Esophagus muscularis mucosa (tissue), 4 donors: Measurements from ENCODE around the gene SPACA9. TPM values are rescaled to one million over a fixed set of nuclear protein-coding genes. Genes with fewer than 3 reads are reported as not detected.

Source experiments
- DNase-seq: peaks from one replicate; pipeline ENCODE4 v3.0.0-alpha.2; 2017; ENCODE audit errors: extremely low spot score
- H3K27ac ChIP-seq, 4 donors: fragments of 200-600 bp; sonication (generic); replicated peaks in 1 of 4; 1 replicate in 3 of 4; 2 replicates in 1 of 4; pipeline ENCODE4 v1.5.1; 2016 to 2019; ENCODE audit warnings: mild to moderate bottlenecking in 1 of 4
- H3K27me3 ChIP-seq, 4 donors: fragments of 200-600 bp; sonication (generic); one replicate each; pipeline versions ENCODE4 v1.5.1 to v1.6.0; 2016 to 2019
- H3K36me3 ChIP-seq, 4 donors: fragments of 200-600 bp; sonication (generic); one replicate each; pipeline ENCODE4 v1.5.1; 2016 to 2019
- H3K4me1 ChIP-seq, 4 donors: fragments of 200-600 bp; sonication (generic); one replicate each; pipeline ENCODE4 v1.5.1; 2016 to 2019
- H3K4me3 ChIP-seq, 4 donors: fragments of 200-600 bp; sonication (generic); 1 replicate in 2 of 4; 2 replicates in 2 of 4; pipeline ENCODE4 v1.5.1; 2016 to 2019; ENCODE audit warnings: mild to moderate bottlenecking in 4 of 4, moderate library complexity in 1 of 4
- H3K9me3 ChIP-seq, 4 donors: fragments of 200-600 bp; sonication (generic); 1 replicate in 3 of 4; 2 replicates in 1 of 4; pipeline ENCODE4 v1.5.1; 2016 to 2019
- CTCF ChIP-seq, 3 experiments: fragments of 200-600 bp in 2 of 3; fragments of 450-650 bp in 1 of 3; sonication (generic) in 2 of 3; IDR thresholded peaks; one replicate each; pipeline ENCODE4 v1.5.1; 2017 to 2019; ENCODE audit warnings: antibody characterized with exemption in 3 of 3, mild to moderate bottlenecking in 2 of 3, moderate library complexity in 1 of 3
- EP300 ChIP-seq: sonication (generic); formaldehyde crosslinking; IDR thresholded peaks from one replicate; pipeline ENCODE4 v1.6.1; 2017; ENCODE audit warnings: antibody characterized with exemption
- POLR2A ChIP-seq: fragments of 450-650 bp; IDR thresholded peaks from one replicate; pipeline ENCODE4 v1.6.1; 2017; ENCODE audit warnings: antibody characterized with exemption, moderate library complexity, mild to moderate bottlenecking, low read depth
- POLR2AphosphoS5 ChIP-seq, 2 donors: sonication (generic); formaldehyde crosslinking; IDR thresholded peaks; one replicate each; pipeline ENCODE4 v1.6.1; 2017; ENCODE audit warnings: antibody characterized with exemption in 2 of 2
- WGBS: methylation state at CpG from one replicate; pipeline ENCODE4 v1.1.5; 2018; 5-methylcytosine and 5-hydroxymethylcytosine counted together
- intact Hi-C: fragments of 100-400 bp; cut with DNase I; formaldehyde crosslinking; loops from one replicate; pipeline ENCODE4 v1.15.1; 2023
- total RNA-seq, 4 donors: library from RNA; depleted of rRNA; stranded (reverse); fragments of >200 nt; gene quantifications; one replicate each; pipeline versions ENCODE4 v1.1.0 to v1.2.1, GENCODE V29; 2016

Gene SPACA9
- total RNA-seq, 4 donors from 2014 or later = 3.3 to 10.1 (median 5.5) TPM

DNA sequence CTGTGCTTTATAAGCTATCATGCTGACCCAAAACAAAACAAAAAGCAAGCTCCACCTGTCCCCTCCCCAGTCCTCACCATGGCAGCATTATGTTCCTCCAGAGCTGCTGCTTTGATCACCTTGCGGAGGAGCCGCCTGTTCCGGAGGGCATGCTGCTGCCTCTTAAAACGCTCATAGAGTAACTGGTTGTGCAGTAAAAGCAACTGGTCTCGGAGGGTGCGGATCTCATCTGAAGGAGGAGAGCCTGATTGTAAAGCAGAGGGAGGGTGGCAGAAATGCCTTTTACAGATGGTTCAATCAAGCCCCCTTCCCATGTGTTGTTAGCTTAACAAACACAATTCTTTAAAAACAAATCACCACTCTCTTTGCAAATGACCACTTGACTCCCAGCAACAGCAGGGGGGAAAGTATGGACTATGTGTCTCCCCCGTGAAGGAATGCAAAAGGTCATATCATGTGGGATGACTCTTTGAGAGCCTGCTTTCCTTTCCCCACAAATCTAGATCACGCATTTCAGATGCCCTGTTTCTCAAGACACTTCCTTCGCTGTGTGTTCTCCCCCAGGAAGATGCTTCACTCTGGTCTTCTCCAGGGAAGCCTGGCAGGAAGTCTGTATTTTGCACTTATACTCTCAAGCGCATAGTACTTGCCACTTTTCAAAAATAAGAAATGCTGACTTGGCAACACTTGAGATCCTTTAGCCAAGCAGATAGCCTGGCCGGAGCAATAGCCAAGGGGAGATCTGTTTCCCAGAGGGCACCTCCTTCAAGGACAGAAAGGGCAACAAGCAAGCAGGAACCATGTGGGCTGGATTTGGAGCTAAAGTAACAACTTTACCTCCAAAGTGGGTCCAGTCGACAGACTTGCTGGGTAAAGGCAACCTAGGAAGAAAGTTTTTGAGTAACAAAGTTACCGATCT is 25.1 kb downstream of the SPACA9 start:
- intact Hi-C loops = no loop called here
- Histone ChIP-seq H3K36me3 (peaks cover 49 to 94% (median 90%) of the 10 kb centered on the region in 4 donors), H3K4me3 (no peak overlapping the region), H3K4me1 (no peaks in the 10 kb centered on the region), H3K27me3 (no peaks in the 10 kb centered on the region), H3K9me3 (no peaks in the 10 kb centered on the region), H3K27ac (no peak overlapping the region)
- WGBS = 86% methylated on average over 13 of the region's 13 CpGs
- DNase-seq = no peak
- TF ChIP-seq EP300 (no peak), CTCF (IDR thresholded peaks at IDR 0.05) (no peak), POLR2AphosphoS5 (IDR thresholded peaks at IDR 0.05) (no peak), POLR2A (no peak)

DNA sequence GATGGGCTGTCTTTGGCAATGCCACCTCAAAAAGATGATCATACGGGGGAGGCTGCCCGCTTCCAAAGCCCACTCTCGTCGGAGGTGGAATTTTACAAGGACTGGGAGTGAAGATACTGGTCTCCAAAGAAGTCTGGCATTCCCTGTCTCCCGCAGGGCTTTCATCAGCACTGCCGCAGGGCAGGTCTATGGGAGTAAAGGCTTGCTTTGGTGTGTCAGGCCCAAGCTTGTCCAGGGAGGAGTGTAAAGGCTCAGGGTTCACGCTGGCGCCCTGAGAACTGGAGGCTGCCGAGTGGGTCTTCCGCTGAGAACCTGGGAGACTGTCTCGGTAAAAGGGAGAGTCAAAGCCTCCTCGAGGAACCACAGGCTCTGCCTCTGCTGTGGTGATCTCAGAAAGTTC is 27.0 kb downstream of the SPACA9 start:
- H3K27ac ChIP-seq = no peak overlapping the region
- TF ChIP-seq EP300 (no peak), CTCF (IDR thresholded peaks at IDR 0.05) (no peak), POLR2A (no peak), POLR2AphosphoS5 (IDR thresholded peaks at IDR 0.05) (no peak)

DNA sequence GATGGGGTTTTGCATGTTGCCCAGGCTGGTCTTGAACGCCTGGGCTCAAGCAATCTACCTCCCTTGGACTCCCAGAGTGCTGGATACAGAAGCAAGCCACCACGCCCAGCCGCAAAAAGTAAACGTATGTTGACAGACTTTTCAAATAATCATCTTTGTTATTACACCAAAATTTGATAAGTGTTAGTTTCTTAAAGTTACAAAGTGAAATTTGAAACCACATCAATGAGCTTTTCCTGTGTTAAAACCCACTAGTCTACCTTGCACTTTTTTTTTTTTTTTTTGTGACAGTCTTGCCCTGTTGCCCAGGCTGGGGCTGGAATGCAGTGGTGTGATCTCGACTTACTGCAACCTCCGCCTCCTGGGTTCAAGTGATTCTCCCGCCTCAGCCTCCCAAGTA is 29.9 kb downstream of the SPACA9 start:
- TF ChIP-seq POLR2A (no peak), POLR2AphosphoS5 (IDR thresholded peaks at IDR 0.05) (no peak), CTCF (IDR thresholded peaks at IDR 0.05) (no peak), EP300 (no peak)
- no peaks in the 10 kb centered on the region for H3K9me3 ChIP-seq
- H3K27ac ChIP-seq = no peak overlapping the region
- H3K4me3 ChIP-seq = no peak overlapping the region
- no peaks in the 10 kb centered on the region for H3K4me1 ChIP-seq
- intact Hi-C loops = no loop called here
- no peaks in the 10 kb centered on the region for H3K27me3 ChIP-seq
- 84% methylated on average over 7 of the region's 7 CpGs for WGBS
- H3K36me3 ChIP-seq = peaks cover 58 to 95% (median 87%) of the 10 kb centered on the region in 4 donors
- DNase-seq = no peak

More for the DNA sequence above, 27.0 kb downstream of the SPACA9 start:
- peaks cover 49 to 94% (median 90%) of the 10 kb centered on the region in 4 donors for H3K36me3 ChIP-seq
- no peaks in the 10 kb centered on the region for H3K9me3 ChIP-seq
- no peak overlapping the region for H3K4me3 ChIP-seq
- intact Hi-C loops = no loop called here
- H3K27me3 ChIP-seq = no peaks in the 10 kb centered on the region
- no peaks in the 10 kb centered on the region for H3K4me1 ChIP-seq
- WGBS = 91% methylated on average over 11 of the region's 12 CpGs
- no peak for DNase-seq

GRCh38 chr9:132909311-132909710 is 30.6 kb downstream of the SPACA9 start:
- H3K27ac ChIP-seq = no peak overlapping the region
- DNase-seq = no peak
- peaks cover 51 to 93% (median 84%) of the 10 kb centered on the region in 4 donors for H3K36me3 ChIP-seq
- 64% methylated on average over 2 of the region's 2 CpGs for WGBS
- intact Hi-C loops = no loop called here
- no peaks in the 10 kb centered on the region for H3K9me3 ChIP-seq
- H3K27me3 ChIP-seq = no peaks in the 10 kb centered on the region
- TF ChIP-seq POLR2A (no peak), EP300 (no peak), POLR2AphosphoS5 (IDR thresholded peaks at IDR 0.05) (no peak), CTCF (IDR thresholded peaks at IDR 0.05) (no peak)
- H3K4me1 ChIP-seq = no peaks in the 10 kb centered on the region
- H3K4me3 ChIP-seq = no peak overlapping the region
